SU-DHL-6 (cell line): ENCODE data around the gene NUDCD2.

Experiments
- H2AFZ ChIP-seq: fragments of 200-600 bp; sonication (generic); 2 replicates; pipeline ENCODE4 v1.6.1; 2014; ENCODE audit warnings: low read depth, mild to moderate bottlenecking, moderate library complexity, mixed read lengths, antibody characterized with exemption, low read length; ENCODE audit not compliant: severe bottlenecking
- H3F3A ChIP-seq: fragments of 200-600 bp; shearing (Covaris generic); 2 replicates; pipeline ENCODE4 v1.6.0; 2016; ENCODE audit warnings: antibody characterized with exemption, mild to moderate bottlenecking; ENCODE audit not compliant: insufficient read depth
- H3K27ac ChIP-seq: fragments of 200-600 bp; sonication (generic); 2 replicates; pipeline ENCODE4 v1.5.1; 2016; ENCODE audit warnings: low read depth, mild to moderate bottlenecking, low read length, moderate library complexity, mixed read lengths
- H3K27me3 ChIP-seq: fragments of 200-600 bp; sonication (generic), shearing (Covaris generic); 2 replicates; pipeline ENCODE4 v1.6.0; 2014; ENCODE audit warnings: mild to moderate bottlenecking, low read length
- H3K36me3 ChIP-seq: fragments of 200-600 bp; sonication (generic); 2 replicates; pipeline ENCODE4 v1.6.1; 2014; ENCODE audit warnings: mild to moderate bottlenecking, low read length, mixed read lengths
- H3K4me2 ChIP-seq: fragments of 300-600, 200-600 bp; shearing (Covaris generic), sonication (generic); 2 replicates; pipeline ENCODE4 v1.6.0; 2014; ENCODE audit warnings: low read length, low read depth, mild to moderate bottlenecking; ENCODE audit not compliant: poor library complexity, severe bottlenecking
- H3K4me3 ChIP-seq: fragments of 200-600 bp; sonication (generic); 2 replicates; pipeline ENCODE4 v1.5.1; 2014; ENCODE audit warnings: antibody characterized with exemption, low read length, mild to moderate bottlenecking, mixed read lengths; ENCODE audit not compliant: insufficient read depth, poor library complexity, severe bottlenecking
- H3K79me2 ChIP-seq: fragments of 200-600 bp; sonication (generic); 2 replicates; pipeline ENCODE4 v1.6.1; 2014; ENCODE audit warnings: mild to moderate bottlenecking, low read length, moderate library complexity; ENCODE audit not compliant: insufficient read depth
- H3K9ac ChIP-seq: fragments of 200-600 bp; sonication (generic); 2 replicates; pipeline ENCODE4 v1.7.0; 2014; ENCODE audit warnings: mild to moderate bottlenecking, low read length
- H3K9me2 ChIP-seq: fragments of 200-600 bp; sonication (generic); replicated peaks from 2 replicates; pipeline ENCODE4 v1.6.1; 2014; ENCODE audit warnings: low read length; ENCODE audit not compliant: insufficient read depth
- H3K9me3 ChIP-seq: fragments of 200-600 bp; sonication (generic); 2 replicates; pipeline ENCODE4 v1.6.1; 2014; ENCODE audit warnings: low read length, mixed read lengths; ENCODE audit not compliant: insufficient read depth
- H4K20me1 ChIP-seq: fragments of 200-600 bp; sonication (generic); 2 replicates; pipeline ENCODE4 v1.6.1; 2014; ENCODE audit warnings: low read depth, mild to moderate bottlenecking, antibody characterized with exemption, low read length, moderate library complexity, mixed read lengths
- CTCF ChIP-seq: fragments of 200-600 bp; sonication (generic); IDR thresholded peaks from one replicate; pipeline ENCODE4 v1.5.1; 2017; ENCODE audit warnings: antibody characterized with exemption, mild to moderate bottlenecking, low read length, moderate library complexity; ENCODE audit not compliant: insufficient read depth, poor library complexity, severe bottlenecking
- EZH2phosphoT487 ChIP-seq: fragments of 200-600 bp; sonication (generic), shearing (Covaris generic); conservative IDR thresholded peaks from 2 replicates; pipeline ENCODE4 v1.6.1; 2018; ENCODE audit warnings: mild to moderate bottlenecking, antibody characterized with exemption, low read length, moderate library complexity, mixed read lengths

Gene NUDCD2

GRCh38 chr5:163445345-163445744, 14.6 kb downstream of the NUDCD2 start:
- 0 out of 2 replicates have a peak, but pooled peaks cover 4% of the 10 kb centered on the region for H4K20me1 ChIP-seq
- H3K9me2 ChIP-seq, result no peaks in the 10 kb centered on the region
- TF ChIP-seq EZH2phosphoT487 (no peak), CTCF (no peak)
- no peak overlapping the region for H3K9ac ChIP-seq
- no peaks in the 10 kb centered on the region for H3K9me3 ChIP-seq
- no peak overlapping the region for H3K27ac ChIP-seq
- no peak overlapping the region for H3K4me2 ChIP-seq
- H3F3A ChIP-seq, result peaks cover 30% of the 10 kb centered on the region; the same call in 1 of the 2 replicates
- H2AFZ ChIP-seq, result no peak overlapping the region
- no peak overlapping the region for H3K4me3 ChIP-seq
- peaks cover 6% of the 10 kb centered on the region; the same call in 1 of the 2 replicates for H3K79me2 ChIP-seq
- no peaks in the 10 kb centered on the region for H3K27me3 ChIP-seq
- peaks cover 80% of the 10 kb centered on the region for H3K36me3 ChIP-seq

DNA sequence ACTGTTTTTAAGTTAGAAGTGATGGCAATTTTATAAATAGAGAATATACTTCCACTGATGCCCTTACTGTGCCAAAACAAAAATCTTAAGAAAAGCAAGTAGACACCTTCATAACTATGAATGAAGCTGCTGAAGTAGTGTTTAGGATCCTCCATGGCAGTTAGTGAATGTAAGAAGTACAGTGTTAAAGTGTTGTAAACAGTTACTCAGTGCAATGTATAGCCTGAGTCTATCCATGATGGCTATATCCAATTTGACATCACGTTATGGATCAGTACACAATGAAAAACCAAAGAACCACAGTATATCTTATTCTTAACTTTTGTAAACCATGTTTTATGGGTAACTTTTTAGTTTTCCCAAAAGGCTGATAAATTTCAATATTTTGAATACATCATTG, 15.4 kb downstream of the NUDCD2 start:
- peaks cover 11% of the 10 kb centered on the region for H3K79me2 ChIP-seq
- no peak overlapping the region for H3K27ac ChIP-seq
- H3K9me2 ChIP-seq, result no peaks in the 10 kb centered on the region
- peaks cover 84% of the 10 kb centered on the region for H3K36me3 ChIP-seq
- peaks cover 30% of the 10 kb centered on the region; the same call in 1 of the 2 replicates for H3F3A ChIP-seq
- H3K27me3 ChIP-seq, result no peaks in the 10 kb centered on the region
- TF ChIP-seq EZH2phosphoT487 (no peak), CTCF (no peak)
- no peak overlapping the region for H2AFZ ChIP-seq
- H3K4me2 ChIP-seq, result no peak overlapping the region
- H3K9me3 ChIP-seq, result no peaks in the 10 kb centered on the region
- H4K20me1 ChIP-seq, result peaks cover 4% of the 10 kb centered on the region; the same call in 1 of the 2 replicates
- no peak overlapping the region for H3K9ac ChIP-seq
- no peak overlapping the region for H3K4me3 ChIP-seq

DNA sequence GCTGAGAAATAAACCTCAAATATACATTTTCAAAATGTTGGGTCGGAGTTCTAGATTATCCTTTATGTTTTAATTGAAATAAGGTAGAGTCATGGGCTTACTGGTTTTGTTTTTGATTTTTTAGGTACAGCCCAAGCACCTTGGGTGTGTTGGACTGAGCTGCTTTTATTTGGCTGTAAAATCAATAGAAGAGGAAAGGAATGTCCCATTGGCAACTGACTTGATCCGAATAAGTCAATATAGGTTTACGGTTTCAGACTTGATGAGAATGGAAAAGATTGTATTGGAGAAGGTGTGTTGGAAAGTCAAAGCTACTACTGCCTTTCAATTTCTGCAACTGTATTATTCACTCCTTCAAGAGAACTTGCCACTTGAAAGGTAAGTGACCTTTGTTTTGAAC, 18.9 kb downstream of the NUDCD2 start:
- Histone ChIP-seq H3F3A (peaks cover 18% of the 10 kb centered on the region; the same call in 1 of the 2 replicates), H3K79me2 (peaks cover 30% of the 10 kb centered on the region), H3K9me3 (no peaks in the 10 kb centered on the region), H3K27ac (no peak overlapping the region), H3K4me3 (no peak overlapping the region), H3K36me3 (peaks cover 58% of the 10 kb centered on the region), H3K4me2 (no peak overlapping the region), H3K9me2 (no peaks in the 10 kb centered on the region), H3K9ac (no peak overlapping the region), H3K27me3 (no peaks in the 10 kb centered on the region), H2AFZ (no peak overlapping the region), H4K20me1 (peaks cover 4% of the 10 kb centered on the region; the same call in 1 of the 2 replicates)
- TF ChIP-seq CTCF (no peak), EZH2phosphoT487 (no peak)
